Activated CD4-positive, alpha-beta T cell treated with anti-CD3 and anti-CD28 coated beads for 4 hours (primary cell): ENCODE results near the gene RNF13.
A peak's percentile ranks its signal among the peaks of the same experiment; 100 is the strongest.
"Not testable (repeated sequence)": the region's sequence is repeated elsewhere in the genome, so short reads cannot be mapped to it uniquely, and the experiment has no call there.

Experiments
- DNase-seq, 2 donors: peaks; one replicate each; pipeline ENCODE4 v3.0.0-alpha.2; 2020

The RNF13 gene

DNA sequence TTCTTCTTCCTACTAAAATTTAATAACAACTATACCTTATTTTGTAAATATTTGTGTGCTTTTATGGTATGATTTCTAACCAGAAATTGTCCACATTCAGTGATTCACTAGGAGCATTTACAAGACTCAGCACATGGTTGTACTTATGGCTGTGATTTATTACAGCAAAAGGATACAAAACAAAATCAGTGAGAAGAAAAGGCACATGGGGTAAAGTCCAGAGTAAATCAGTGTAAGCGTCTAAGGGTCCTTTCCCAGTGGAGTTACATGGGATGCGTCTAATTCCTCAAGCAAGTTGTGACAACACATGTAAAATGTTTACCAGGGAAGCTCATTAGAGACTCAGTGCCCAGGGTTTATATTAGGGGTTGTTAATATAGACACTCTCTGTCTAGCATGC is 31.1 kb downstream of the RNF13 start:
- no peak for DNase-seq

DNA sequence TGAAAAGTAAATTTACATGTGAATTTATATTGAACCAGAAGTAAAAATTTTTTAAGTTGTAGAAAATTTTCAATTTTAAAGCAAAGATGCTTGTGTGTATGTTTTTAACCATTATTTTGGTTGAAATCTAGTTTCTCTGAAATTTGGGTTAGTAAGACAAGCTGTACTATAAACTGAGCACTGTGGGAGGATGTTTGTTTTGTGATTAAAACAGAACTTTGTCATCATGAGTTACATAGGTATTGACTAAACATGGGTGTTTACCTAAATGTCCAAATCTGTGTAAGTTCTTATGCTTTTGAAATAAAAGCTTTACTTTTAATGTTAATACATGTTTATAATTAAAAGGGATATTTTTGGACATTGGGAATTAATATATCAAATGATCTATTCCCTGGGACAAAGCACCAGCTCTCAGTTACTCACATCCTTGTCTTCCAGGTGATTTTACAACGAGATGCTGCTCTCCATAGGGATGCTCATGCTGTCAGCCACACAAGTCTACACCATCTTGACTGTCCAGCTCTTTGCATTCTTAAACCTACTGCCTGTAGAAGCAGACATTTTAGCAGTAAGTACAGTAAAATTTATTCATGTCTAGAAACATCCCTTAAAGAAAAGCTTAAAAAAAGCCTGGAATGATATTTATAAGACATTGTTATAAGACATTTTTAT is 32.7 kb downstream of the RNF13 start:
- no peak for DNase-seq

DNA sequence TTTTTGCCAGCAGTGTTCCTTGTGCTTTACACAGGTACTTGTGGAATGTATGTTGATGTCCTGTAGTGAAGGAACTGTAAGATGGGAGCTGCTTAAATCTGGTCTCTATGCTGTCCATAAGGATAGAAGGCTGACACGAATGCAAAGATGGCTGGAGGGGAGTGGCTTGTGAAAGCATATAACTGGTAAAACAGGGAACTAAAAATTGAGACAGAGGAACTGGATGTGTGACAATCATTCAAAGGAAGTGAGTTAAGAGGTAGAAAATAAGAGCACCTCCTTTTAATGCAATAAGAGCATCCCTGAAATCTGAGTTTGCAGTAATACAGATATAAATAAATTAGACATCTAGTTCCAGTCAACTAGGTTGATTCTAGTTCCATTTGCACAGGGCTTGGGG is 35.2 kb downstream of the RNF13 start:
- DNase-seq: no peak

DNA sequence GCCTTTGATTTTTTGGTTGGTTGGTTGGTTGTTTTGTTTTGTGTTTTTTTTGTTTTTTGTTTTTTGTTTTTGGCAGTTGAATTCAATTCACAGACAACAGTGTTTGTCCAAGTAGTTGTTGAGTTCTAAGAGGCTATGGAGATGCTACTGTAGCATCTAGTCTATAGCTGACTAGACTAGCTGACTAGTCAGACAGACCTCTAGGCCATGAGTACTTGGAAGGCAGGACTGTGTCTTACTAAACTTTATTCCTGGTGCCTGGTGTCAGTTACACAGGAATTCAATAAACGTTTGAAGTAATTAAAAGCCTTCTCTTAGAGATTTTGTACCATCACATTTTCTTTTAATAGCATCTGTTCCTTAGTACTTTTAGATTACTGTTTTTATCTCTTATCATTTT is 35.7 kb downstream of the RNF13 start:
- DNase-seq: no peak

DNA sequence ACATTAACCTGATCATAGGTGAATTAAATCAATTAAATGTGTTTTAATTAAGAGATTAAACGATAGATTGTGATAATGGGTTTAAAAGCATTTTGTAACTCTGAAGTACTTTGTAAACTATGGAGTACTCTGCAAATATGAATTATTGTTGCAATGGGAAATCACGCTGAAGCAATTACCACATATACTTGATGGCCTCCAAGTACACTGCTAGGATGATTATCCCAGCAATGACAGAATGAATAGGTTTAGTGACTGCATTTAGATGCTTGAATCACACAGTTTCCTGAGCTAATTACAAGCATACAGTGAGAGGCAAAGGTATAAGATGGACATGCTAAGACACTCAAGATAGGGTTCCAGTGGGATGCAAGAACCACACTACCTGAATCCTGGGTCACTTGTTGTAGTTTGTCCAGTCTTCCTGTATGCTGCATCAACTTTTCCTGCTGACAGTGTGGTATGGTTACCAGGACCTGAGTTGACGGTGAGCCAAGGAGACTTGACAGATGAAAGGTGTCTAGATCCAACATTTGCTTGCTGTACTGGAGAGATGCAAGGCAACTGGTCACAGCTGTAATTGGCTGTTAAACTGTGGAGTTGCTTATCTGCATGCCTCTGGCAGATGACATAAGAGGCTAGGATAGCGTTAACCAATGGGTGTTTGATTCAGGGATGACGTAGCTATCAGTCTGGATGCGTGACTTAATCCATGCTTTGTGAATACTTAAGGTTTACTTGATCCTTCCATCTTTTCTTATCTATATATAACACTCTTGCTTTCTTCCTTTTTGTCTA is 38.0 kb downstream of the RNF13 start:
- no peak for DNase-seq

DNA sequence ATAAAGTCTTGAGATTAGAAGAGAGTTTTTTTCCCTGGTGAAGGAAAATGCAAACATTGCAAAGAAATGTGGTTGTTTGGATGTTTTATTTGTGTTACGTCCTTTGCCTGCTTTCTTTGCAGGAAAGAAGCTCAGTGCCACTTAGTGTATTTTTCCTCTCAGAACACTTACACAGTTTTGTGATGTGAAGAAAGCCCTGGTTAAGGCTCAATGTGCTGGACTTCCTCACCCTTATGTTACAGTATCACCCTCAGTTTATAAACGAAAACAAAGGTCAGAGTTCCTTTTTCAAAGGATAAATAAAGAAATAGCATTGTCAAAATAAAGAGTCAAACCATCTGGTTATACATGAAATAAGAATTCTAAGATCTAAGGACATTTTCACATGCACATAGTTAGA is 45.9 kb downstream of the RNF13 start:
- DNase-seq: no peak

DNA sequence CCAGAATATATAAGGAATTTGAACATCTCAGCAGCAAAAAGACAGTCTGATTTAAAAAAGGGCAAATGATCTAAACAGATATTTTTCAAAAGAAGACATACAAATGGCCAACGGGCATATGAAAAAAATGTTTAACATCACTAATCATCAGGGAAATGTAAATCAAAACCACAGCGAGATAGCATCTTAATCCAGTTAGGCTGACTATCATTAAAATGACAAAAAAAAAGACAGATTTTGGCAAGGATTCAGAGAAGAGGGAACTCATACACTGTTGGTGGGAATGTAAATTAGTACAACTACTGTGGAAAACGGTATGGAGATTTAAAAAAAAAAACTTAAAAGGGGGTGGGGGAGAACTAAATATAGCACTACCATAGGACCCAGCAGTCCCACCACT is 47.9 kb downstream of the RNF13 start:
- no peak for DNase-seq

DNA sequence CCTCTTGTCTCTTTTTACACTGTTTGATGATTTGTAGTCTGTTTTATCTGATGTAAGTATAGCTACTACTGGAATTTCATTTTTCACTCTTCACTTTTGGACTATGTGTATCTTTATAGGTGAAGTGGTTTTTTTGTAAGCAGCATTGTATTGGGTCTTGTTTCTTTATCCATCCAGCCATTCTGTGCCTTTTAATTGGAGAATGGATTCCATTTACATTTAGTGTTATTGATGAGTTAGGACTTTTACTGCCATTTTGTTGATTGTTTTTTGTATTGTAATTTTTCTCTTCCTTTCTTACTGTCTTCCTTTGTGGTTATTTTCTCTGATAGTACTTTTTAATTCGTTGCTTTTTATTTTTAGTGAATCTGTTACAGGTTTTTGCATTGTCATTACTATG is 54.5 kb downstream of the RNF13 start:
- DNase-seq: no peak

DNA sequence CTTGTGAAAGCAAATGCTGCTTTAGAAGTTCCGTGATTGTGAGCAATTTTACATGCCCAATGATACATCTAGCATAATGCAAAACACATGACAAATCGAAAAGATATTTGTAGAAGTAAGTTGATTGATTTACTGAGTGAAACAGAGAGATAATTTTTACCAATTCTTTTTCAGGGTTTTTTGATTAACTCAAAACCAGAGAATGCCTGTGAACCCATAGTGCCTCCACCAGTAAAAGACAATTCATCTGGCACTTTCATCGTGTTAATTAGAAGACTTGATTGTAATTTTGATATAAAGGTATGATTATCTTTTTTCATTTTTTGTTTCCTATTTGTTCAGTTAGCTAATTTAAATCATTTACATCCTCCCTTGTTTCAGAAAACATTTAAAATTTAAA is 58.8 kb downstream of the RNF13 start:
- DNase-seq: no peak

DNA sequence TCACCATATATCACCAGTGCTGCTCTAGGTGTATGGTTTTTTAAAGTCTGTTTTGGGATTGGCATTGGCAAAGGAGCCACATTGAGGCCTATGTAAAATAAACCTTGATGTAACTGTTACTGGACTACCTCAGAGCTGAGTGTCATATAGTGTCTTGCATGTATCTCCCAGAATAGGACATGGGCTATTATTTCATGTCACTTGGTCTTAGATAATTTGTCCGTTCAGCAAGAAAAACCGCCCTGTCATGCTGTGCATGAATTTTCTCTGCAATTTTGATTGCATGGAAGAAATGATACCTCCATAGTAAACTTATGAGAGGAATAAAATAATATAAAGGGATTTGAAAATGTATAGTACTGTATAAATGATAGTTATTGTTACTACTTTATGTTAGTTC is 59.6 kb downstream of the RNF13 start:
- no peak for DNase-seq

DNA sequence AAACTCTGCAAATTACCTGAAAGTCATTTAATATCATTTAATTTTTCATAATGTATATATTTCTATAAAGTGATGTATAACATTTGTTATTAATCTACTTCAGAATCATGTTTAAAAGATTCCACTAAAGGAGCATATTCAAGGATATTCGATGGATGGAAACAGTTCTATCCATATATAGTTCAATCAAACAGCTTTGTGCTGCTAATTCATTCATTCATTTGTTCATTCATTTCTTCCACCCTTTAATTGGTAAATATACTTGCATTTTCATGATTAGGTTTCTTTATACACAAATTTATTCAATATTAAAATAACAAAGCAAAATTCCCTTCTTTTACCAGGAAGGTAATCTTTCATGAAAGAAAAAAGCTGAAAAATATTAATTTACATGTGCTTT is 64.7 kb downstream of the RNF13 start:
- no peak for DNase-seq

DNA sequence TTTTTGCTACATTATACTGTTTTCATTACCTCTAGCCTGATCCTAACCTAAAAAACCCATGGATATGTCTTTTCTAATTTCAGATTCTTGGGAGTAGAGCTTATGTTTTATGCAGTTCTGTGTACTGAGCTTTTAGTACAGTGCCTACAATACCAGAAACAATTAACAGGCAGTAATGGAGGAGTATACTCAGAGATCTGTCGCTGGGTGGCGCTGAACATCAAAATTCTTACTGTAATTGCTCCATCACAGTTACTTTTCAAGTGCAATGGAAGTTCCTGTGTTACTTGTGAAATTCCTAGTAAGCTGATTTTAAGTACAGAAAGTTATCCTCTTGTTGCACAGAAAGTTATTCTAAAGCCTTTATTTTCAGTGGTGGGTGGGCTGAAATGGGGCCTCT is 66.9 kb downstream of the RNF13 start:
- DNase-seq: peak in 1 of 2 donors; percentile 8

DNA sequence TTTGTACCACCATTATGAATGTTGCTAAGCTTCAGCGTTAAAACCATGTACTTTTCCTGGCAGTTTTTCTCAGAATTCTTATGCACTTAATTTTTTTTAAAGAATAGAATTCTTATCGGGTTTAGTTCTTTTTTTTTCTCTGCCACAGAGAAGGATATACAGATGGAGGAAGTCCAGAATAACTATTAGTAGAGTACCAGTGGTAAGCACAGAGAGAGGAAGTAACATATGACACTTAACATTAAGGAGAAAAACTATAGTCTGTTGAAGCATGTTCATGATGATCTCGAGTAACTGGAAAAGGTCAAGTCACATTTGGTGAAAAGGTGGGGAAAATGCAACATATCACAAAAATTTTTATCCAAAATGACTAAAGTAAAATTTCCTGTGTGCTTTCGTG is 68.9 kb downstream of the RNF13 start:
- no peak for DNase-seq

DNA sequence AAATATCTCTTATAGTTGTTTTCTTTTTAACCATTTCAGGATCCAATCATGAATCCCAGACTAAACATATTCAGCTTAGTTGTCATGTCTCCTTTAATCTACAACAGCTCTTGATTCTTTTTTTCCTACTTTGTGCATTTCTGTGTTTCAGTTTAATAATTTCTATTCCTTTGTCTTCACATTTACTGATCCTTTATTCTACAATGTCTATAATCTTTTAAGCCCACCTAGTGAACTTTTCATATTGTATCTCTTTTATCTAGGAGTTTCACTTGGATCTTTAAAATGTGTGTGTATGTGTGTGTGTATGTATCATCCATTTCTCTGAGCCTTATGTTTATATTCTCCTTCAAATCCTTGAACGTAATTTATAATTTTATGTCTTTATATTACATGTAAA is 70.1 kb downstream of the RNF13 start:
- no peak for DNase-seq

DNA sequence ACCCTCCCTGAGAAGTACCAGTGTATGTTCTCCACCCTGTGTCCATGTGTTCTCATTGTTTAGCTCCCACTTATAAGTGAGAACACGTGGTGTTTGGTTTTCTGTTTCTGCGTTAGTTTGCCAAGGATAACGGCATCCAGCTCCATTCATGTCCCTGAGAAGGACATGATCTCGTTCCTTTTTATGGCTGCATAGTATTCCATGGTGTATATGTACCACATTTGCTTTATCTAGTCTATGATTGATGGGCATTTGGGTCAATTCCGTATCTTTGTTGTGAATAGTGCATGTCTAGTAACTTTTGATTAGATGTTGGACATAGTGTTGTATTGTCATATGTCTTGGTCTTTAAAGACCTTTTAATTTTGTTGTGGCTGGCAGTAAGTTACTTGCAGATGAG is 70.8 kb downstream of the RNF13 start:
- not testable (repeated sequence) for DNase-seq

DNA sequence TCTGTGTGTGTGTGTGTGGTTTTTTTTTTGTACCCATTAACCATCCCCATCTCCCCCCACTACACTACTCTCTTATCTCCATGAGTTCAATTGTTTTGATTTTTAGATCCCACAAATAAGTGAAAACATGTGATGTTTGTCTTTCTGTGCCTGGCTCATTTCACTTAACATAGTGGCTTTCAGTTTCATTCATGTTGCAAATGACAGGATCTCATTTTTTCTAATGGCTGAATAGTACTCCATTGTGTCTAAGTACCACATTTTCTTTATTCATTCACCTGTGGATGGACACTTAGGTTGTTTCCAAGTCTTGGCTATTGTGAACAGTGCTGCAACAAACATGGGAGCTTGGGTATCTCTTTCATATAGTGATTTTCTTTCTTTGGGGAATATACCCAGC is 71.8 kb downstream of the RNF13 start:
- DNase-seq: not testable (repeated sequence)

DNA sequence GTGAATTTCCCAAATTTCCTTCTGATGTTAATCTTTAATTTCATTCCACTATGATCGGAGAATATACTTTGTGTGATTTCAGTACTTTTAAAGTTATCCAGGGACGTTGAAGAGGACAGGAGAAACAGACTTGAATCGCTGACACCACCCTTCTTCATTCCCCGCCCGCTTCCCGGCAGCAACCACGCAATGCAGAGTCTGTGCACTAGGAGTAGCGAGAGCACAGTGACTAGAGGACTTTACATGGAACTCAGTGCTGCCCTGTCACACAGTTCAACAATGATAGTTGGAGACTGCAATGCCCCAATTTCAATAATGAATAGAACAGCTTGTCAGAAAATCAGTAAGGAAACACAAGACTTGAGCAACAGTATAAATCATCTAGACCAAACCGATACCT is 73.9 kb downstream of the RNF13 start:
- no peak for DNase-seq

DNA sequence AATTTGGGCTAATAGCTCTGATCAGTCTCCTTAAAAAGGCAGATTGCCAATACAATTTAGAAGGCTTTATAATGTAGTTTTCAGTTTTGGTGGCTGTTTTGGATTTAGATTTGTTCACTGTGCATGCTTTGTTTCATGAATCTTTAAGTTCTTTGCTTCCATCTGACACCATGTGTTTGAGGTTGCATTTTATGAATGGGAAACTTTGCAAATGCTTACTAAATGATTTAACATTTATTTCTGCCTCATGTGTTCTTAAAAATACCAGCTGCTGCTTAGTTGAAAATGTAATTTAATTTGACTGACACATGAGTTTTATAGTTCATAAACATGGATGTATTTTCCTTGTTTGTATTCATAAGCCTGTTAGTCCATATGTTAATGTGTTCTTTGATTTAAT is 78.6 kb downstream of the RNF13 start:
- DNase-seq: no peak

DNA sequence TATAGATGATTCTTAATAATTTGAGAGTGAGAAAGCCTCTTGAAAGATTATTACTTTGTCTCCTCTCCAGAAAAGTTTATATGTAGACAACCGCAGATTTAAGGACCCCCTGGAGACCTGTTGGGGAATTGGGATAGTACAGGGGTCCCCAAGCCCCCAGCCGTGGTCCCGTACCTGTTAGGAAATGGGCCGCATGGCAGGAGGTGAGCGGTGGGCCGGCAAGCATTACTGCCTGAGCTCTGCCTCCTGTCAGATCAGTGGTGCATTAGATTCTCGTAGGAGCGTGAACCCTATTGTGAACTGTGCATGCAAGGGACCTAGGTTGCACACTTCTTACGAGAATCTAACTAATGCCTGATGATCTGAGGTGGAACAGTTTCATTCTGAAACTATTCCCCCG is 79.4 kb downstream of the RNF13 start:
- no peak for DNase-seq

DNA sequence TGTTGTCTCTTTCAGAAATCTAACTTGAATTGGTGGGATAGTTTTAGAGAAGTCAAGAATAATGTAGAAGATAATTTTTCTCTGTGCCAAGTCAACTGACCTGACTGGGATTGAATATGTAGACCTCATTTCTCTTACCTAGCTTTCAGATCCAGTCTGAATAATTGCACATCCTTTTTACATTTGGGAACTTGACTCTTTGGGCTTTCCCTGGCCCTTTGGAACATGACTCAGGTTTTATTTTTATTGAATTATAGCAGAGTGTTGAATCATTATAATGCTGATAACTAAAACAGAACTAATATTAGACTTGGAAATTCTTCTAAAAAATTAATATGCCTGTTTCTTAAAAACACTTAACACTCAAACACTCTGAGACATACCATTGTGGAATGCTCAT is 81.2 kb downstream of the RNF13 start:
- DNase-seq: no peak

DNA sequence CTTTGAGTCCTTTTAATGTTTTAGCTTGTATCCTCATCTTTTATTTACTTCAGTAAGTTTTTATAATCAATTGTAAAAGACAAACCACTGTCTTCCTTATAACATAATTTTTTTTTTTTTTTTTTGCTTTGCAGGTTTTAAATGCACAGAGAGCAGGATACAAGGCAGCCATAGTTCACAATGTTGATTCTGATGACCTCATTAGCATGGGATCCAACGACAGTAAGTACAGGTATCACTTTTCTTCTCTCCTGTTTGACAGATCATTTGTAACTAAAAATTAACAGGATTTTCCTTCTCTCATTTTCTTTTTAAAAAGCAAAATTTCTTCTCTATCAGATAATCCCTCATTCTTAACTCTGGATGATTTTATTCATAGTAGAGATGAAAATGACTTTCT is 82.3 kb downstream of the RNF13 start:
- DNase-seq: no peak

DNA sequence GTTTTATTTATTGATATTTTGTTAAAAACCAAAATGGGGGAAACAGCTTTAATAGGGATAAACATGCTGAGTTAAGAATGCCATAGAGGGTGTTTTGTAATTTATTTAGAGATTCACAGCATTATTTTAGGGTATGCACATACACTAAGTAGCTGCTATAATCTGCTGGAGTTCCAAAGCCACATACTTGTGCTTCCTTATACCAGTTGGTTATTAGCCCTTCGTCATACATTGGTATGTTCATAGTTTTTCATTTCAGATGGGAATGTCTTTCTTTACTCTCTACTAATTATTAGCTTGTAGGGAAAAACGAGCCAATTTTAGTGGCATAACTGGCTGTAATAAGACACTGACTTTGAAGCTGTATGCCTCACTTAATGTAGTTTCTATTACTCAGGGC is 82.8 kb downstream of the RNF13 start:
- no peak for DNase-seq

DNA sequence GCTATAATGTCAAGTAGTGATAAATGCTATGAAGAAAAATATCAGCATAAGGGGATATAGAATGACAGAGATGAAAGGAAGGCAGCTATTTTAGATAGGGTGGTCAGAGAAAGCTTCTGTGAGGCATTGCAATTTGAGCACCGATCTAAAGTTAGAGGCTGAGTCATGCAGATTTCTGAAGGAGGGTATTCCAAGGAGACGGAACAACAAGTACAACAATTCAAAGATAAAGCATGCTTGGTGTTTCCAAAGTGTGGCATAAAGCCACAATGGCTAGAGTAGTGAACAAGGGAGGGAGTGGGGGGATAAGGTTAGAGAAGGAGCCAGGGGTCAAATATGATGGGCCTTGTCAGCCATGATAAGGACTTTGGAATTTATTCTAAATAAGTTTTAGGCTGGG is 85.8 kb downstream of the RNF13 start:
- DNase-seq: no peak

DNA sequence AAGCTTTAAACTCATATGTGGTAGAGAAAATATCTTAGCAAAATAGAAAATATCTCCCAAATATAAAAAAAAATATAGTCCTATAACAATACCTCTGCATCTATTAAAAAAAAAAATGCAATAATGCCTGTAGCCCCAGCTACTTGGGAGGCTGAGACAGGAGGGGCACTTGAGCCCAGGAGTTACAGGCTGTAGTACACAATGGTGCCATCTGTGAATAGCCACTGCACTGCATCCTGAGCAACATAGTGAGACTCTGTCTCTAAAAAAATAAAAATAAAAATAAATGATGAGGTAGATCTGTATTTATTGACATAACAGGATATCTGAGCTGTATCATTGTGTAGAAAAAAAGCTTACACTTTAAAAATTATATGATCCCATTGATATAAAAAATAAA is 87.3 kb downstream of the RNF13 start:
- DNase-seq: no peak

DNA sequence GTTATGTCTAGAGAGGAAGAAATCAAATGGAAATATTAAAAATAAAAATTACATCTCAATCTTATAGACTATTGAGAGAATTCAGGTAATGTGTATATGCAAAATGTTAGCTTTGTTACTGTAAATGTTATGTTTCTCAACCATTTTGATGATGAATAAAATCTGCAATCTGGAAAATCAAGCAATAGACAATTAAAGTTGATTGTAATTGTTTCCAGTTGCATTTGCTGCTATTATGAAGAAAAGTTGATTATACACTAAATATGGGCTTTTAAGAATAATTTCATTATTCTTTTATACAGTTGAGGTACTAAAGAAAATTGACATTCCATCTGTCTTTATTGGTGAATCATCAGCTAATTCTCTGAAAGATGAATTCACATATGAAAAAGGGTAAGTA is 88.8 kb downstream of the RNF13 start:
- no peak for DNase-seq
